Stimulated activated CD4-positive, alpha-beta T cell treated with anti-CD3 and anti-CD28 coated beads, TNF-alpha, amount 100 ng/mL, for 4 hours (primary cell): ENCODE data around the gene KRTAP3-3.
"Not testable (repeated sequence)": the region's sequence is repeated elsewhere in the genome, so short reads cannot be mapped to it uniquely, and the experiment has no call there.

Experiments used
- DNase-seq, 3 experiments: peaks; one replicate each; pipeline ENCODE4 v3.0.0-alpha.2; 2020; ENCODE audit warnings: low read depth in 3 of 3

Gene KRTAP3-3

DNA sequence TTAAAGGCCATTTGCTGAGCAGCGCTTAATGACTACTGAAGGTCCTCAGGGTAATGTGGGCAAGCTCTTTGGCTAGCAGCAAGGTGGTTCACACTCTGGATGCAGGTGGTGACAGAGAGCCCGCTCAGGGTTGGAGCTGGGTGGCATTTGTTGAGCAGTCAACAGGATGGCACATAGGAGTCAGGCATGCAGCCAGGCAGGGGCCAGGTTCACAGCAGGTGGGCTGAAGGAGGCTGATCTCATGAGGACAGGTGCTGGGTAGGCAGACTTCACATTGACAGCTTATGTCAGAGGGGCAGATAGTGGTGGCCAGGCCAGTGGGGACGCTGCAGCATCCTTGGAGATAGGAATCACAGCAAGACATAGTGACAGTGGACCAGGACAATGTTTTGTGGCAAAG lies 10.4 kb upstream of the KRTAP3-3 start:
- no peak for DNase-seq

DNA sequence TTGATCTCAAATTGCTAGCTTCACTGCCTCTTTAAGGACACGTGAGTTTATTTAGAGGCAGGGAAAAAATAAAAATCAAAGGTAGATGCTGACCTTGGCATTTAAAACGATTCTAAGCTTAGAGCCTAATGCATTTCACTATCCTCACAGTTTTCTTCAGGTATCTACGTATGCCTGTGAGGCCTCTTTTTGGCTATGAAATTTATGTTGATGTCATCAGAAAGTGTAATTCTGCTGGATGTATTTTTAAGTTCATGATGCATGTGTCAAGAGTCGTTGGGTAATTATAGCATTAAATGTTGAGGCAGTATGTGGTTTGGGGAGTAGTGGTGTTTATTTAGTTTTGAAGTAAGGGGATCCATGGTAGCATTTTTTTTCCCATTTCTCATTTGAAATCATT lies 10.0 kb upstream of the KRTAP3-3 start:
- no peak for DNase-seq

DNA sequence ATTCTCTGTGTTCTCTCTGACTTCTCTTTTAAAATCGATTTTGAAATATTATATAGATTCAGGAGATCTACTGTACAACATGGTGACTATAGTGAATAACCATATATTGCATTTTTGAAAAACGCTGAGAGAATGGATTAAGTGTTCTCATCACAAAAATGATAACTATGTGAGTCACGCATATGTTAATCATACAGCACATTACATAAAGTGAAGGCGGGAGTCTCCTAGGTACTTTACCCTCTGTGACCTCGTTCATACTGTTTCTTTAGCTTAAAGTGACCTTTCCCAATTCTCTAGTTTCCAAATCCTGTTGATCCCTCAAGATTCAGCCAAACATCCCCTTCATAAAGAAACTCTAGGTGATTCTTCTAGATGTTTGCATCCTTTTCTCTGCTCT lies 8.8 kb upstream of the KRTAP3-3 start:
- DNase-seq: no peak

DNA sequence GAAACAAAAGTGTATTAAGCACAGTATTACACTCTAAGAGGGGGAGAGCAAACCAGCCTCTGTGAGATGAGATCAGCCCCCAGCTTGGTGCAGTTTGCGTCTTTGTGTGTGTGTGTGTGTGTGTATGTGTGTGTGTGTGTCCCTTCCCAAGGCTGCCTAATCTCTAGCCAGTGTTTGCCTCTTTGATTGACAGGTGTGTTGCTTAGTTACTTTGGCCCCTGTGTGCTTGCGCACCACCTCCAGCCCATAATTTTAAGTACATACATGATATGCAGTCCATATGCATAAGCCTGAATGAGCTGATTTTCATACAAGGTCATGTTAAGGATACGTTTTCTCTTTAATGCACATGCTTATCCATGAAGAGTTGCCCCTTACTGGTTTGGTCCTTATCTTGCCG lies 7.8 kb upstream of the KRTAP3-3 start:
- DNase-seq: no peak

DNA sequence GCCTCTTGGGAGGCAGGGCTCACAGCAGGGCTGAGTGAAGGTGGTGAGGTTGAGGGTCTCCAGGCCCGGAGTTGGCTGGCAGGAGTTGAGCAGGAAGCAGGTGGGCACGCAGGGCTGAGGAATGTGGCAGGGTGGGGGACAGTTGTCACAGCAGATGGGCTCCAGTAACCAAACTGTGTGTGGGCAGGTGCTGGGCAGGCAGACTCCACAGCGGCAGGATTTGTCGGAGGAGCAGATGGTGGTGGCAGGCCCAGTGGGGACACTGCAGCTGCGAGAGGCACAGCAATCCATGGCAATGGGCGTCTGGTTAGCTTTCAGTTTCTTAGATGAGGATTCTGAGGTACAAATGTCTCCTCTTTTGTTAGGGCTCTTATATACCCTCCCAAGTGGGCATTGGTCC lies 5.6 kb upstream of the KRTAP3-3 start, which contains the start of gene KRTAP3-2:
Gene KRTAP3-2 (minus strand): TSS at position 344 of the 400 bp plus-strand sequence. CDS start 53 bp downstream, at position 291.
- not testable (repeated sequence) for DNase-seq

DNA sequence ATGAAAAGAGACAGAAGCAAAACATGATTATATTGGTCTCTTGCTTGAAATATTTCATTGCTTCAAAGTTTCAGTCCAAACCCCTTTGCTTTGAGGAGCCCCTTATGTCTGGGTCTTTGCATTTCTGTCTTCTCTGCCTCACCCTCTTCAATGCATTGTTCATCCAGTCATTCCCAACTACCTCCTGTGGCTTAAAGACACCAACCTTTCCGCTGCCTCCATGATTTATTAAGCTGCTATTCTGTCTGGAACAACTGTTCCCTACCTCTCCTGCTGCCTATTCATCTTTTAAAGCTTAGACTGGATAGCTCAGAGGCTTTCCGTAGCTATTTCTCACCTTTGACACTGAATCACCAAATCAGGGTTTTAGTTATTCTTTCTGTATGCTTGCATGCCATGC lies 3.4 kb upstream of the KRTAP3-3 start:
- DNase-seq: no peak

DNA sequence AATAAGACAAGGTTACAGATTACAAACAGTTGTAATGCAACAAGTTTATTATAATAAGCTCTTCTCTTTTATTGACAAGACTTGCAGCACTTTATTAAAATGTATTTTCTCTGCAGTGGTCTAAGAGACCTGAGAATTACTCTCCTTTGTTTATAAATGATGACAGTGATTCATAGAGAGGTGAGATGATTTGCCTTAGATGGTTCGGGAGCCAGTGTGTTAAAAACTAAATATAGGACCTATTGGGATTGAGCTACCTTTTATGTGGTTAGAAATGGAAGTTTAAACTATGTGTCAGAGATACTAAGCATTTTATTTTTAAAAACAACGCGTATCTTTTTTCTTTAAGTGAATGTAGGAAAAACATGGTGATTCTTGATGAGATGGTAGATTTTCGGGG lies 2.9 kb upstream of the KRTAP3-3 start:
- DNase-seq: no peak

DNA sequence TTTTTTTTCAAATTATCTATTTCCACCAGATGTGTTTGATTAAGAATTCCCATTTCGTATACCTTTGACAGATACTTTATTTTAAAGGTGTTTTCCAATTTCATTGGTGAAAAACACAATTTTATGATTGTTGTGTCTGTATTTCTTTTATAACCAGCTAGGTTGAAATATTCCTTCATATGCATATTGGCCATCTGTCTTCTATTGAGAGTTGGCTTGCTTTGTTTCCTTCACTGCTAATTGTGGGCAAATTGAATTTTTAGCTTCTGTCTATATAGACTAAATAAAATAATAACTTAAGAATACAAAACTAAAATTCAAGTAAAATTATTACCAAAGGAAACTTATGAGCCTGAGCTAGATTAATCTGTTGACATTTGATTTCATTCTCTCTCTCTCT lies 1.2 kb upstream of the KRTAP3-3 start:
- no peak for DNase-seq

DNA sequence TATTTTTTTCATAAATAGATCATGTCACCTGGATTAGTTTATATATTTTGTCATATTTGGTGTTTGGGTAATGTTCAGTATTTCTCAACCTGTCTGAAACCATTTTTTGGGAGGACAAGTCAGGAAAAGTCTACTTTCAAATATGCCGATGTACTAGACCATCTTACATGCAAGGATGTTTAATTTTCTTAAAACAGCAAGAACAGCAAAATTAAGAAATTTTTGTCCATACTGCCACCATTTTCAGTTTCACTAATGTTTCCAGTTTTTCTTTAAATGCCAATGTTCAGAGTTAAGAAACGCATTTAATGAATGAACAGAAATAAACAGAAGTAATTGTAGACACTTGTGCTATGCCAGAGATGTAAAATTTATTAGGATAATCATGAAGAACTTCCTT lies 880 bp downstream of the KRTAP3-3 start:
- no peak for DNase-seq

DNA sequence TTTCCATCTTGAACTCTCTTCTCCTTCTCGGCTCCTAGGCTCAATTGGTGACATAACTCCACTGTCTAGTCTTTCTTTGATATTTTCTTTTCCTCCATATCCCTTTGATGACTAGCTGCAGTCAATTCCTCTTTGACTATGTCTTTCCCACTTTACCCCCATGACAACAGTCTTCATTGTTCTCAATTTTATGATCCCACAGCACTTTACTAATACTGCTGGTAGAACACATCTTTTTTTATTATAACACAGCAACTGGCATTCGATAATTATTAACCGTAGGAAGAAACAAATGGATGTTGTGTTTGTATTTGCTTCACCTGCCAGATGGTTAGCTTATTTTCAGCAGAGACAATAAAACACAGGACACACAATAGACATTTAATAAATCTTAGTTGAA lies 1.3 kb downstream of the KRTAP3-3 start:
- DNase-seq: no peak

DNA sequence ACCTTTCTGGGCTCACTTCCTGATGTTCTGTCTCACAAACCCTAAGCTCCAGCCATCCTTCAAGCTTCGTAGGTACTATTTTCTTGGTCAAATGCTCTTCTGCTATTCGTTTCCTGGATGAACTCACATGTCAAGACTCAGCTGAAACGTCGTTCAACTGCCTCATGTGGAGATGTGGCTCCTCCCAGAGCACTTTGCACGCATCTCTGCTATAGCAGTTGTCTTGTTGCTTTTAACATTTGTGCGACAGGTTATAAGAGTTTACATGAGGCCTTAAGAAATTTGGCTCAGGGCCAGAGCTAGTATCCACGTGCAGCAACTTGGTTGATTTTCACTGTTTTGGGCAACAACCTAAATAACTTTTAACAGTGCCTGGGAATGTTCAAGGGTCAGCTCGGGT lies 7.0 kb downstream of the KRTAP3-3 start:
- no peak for DNase-seq

DNA sequence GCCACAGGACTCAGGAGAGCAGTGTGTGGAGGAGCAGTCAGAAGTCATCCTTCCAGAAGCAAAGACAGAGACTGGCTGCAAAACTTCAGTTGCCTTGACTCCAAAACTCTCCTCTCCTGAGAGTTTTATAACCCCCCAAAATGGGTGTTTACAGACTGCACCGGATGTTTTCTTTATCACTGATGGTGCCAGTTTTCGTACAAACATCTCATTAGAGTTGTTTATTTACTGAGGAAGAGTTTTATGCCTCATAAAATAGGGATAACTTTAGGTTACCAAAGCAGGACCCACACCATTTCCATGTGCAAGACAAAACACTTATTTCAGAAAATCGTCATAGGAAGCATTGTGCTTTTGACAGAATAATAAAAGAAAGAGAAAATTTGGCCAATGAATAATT lies 9.7 kb downstream of the KRTAP3-3 start, which contains the start of gene KRT40:
Gene KRT40 (minus strand): TSS at position 101 of the 400 bp plus-strand sequence. CDS start 53 bp downstream, at position 48.
- DNase-seq: no peak

DNA sequence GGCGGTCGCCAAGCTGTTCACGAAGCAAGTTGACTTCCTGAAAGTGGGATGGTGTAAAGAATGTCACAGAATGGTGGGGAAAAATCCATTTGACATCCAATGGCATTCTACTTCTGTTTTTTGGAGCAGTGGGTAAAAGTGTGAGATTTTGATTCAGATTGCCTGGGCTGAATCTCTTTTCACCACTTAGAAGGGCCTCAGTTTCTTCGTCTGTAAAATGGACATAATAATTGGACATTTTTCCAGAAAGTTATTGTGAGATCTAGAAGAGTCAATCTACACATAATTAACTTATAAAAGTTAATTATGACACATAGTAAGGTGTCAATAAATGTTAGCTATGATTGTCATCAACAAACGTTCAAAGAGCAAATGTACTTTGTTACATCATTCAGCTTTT lies 12.8 kb downstream of the KRTAP3-3 start:
- no peak for DNase-seq

DNA sequence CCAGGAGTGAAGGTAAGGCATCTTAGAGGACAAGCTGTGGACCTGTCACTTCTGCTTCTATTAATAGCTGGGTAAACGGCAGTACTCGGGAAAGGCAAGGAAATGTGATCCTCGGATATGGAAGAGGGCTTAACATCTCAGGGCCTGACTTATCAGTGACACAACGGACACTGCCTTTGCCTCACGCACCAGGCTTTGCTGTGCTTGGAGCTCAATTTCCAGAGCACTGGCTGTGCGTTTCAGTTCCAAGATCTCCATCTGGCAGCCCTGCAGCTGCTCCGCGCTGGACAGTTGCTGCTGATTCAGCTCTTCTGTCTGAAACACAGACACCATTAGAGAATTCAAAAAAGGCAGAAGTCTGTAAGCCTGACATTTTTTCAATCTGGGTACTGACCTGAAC lies 13.4 kb downstream of the KRTAP3-3 start:
- no peak for DNase-seq

DNA sequence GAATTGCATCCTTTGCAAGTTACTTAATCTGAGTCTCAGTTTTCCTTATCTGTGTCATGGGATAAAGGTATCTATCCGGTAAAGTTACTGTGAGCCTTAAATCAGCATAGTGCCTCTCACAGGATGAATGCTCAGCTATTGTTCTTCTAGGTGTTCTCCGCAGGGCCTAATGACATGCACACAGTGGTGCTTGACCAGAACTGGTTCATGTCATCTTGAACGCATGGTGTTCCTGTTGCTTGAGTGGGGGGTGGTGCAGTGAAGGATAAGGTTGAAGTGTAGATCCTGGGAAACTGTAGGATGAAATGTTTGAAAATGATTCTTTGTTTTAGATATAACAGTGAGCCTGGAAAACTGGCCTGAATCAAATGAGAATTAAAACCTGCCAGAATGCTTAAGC lies 13.8 kb downstream of the KRTAP3-3 start:
- no peak for DNase-seq

DNA sequence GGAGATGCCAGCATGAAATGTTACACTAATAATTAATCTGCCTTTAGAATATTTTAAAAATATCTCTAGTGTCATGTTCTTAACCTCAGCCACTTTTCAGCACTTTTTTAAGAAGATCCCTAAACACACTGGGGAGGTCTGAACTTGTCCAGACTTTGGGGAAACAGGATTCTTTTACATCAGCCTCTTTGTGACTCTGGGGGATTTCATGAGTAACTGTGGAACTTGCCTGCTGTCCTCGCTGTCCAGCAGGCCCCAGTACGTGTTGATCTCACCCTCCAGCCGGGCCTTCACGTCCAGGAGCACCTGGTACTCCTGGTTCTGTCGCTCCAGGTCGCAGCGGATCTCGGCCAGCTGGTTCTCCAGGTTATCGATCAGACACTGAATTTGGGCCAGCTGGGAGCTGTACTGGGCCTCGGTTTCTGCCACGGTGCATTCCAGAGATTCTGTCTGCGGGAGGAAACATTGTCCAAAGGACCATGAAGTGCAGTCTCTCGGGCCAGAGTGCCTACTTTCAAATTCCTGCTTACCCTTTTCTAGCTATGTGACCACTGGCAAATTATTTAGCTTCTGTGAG lies 15.3 kb downstream of the KRTAP3-3 start:
- DNase-seq: no peak

DNA sequence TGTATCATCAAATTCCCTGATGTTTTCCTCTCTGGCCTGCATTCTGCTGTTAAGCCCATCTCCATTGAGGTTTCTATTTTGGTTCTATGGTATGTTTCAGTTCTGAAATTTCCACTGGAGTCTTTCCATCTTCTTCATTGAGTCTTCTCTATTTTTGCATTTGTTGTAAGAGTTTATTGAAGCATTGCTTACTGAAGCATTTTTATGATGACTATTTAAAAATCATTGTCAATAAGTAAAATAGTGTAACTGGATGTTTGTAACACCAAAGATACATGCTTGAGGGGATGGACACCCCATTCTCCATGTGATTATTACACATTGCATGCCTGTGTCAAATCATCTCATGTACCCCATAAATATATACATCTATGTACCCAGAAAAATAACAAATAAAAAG lies 18.4 kb downstream of the KRTAP3-3 start:
- no peak for DNase-seq

DNA sequence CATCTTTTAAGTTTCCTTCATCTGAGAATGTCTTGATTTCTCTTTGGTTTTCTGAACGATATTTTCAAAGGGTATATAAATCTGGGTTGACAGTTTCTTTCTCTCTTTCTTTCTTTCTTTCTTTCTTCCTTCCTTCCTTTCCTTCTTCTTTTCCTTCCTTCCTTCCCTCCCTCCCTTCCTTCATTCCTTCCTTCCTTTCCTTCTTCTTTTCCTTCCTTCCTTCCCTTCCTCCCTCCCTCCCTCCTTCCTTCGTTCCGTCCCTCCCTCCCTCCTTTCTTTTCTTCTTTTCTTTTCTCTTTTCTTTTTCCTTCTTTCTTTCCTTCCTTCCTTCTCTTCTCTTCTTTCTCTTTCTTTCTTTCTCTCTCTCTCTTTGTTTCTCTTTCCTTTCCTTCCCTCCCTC lies 19.6 kb downstream of the KRTAP3-3 start:
- DNase-seq: no peak

DNA sequence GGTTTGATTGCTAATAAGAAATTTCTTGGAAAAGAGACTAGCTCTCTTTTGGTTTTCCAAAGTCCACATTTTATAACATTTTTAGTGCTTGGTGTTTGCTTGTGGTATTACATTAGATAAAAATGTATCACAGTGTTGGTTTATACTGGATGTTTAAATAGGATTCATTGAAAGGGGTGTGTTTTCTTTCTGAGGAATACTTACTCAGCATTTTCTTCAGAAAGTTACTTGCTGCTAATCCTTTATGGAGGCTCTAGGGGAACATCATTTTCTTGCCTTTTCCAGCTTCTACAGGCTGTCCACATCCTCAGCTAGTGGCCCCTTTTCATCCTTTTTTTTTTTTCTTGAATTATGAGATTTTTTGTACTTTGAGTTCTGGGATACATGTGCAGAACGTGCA lies 26.4 kb downstream of the KRTAP3-3 start:
- DNase-seq: no peak

DNA sequence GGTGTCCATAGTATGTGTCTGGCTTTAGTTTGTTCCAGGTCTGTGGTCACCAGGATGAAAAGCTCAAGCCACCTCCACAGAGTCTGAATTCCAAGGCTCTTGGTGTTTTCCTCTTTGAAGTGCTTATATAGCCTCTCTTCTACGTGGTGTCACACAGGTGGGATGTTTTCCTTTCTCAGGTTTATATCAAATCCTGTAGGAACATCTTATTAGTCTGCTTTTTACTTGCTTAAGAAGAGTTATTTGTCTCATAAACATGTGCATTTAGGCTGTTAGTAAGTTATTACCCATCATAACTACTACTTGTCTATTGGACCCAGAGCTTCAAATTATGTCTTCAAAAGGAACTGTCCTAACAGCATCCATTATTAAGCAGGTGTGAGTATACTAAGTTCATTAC lies 27.1 kb downstream of the KRTAP3-3 start, which contains the start of gene KRT39:
Gene KRT39 (minus strand): TSS at position 101 of the 400 bp plus-strand sequence. CDS start 92 bp downstream, at position 9.
- no peak for DNase-seq

DNA sequence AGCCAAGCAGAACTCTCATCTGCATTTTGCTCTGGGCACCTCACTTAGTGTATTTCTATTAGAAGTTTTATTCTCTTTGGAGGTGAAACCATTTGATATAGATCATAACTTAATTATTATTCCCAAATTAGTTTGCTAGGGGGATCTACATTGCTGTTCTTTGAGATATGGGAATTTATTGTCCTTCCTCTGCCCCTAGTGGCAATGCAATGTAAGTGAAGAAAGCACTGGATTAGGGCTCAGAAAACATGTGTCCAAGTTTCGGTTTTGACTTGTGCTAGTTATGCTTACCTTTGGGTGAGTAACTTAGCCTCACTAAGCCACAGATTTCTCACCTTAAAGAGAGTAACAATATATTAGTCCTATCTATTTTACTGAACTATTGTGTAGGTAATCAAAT lies 30.1 kb downstream of the KRTAP3-3 start:
- no peak for DNase-seq

DNA sequence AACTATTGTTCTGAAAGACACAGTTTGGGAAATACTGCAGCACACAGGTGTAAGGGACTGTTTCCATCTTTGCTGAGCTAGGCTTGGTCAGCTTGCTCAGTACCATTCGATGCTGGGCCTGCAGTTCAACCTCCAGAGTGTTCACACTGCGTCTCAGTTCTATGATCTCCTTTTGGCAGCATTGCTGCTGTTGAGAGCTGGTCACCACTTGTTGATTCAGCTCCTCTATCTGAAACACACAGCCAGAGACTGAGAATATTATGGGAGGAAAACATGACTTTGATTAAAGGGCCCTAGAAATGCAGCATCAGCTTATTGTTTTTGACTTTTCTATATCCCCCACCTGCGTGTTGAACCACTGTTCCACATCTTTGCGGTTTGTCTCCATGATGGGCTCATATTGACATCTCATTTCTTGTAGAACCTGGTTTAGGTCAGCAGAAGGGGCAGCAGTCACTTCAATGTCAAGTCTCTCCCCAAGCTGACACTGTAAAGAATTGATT lies 31.9 kb downstream of the KRTAP3-3 start:
- DNase-seq: no peak

DNA sequence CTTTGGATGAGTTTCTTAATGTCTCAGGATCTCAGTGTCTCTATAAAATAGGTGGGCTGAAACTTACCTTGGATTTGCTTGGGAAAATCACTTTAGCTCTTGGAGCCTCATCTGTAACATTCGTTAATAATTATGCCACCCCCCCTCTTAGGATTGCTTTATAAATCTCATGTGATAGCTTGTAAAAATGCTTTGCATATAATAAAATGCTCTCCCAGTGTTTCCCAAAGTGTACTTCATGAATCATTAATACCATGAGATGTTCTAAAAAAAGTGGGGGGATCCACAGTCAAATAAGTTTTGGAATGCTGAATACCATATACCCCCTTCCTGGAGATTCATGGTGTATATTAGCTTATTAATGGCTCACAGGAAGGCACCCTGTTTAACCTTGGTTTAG lies 32.4 kb downstream of the KRTAP3-3 start:
- no peak for DNase-seq

DNA sequence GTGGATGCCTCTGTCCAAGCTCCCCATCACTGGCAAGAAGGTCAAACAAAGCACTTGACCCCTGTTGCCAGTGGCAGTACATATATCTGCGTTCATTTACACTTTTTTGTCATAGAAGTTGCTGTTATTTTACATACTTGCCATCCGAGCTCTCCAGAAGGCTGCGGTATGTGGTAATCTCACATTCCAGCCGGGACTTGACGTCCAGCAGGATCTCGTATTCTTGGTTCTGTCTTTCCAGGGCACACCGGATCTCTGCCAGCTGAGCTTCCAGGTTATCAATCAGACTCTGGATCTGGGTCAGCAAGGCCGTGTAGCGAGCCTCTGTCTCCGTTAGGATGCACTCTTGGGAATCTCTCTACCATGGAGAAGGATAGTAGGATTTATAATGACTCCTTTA lies 33.8 kb downstream of the KRTAP3-3 start:
- no peak for DNase-seq
